Measurements from ENCODE around the gene GALNT7. TPM values are rescaled to one million over a fixed set of nuclear protein-coding genes. Genes with fewer than 3 reads are reported as not detected.
"Not testable (repeated sequence)": the region's sequence is repeated elsewhere in the genome, so short reads cannot be mapped to it uniquely, and the experiment has no call there.

The GALNT7 gene
- total and polyA plus RNA-seq, 9 donors = 20.2 to 30.7 (median 24.9) TPM

- WGBS (ENCODE audit: insufficient coverage) = no CpG with 5 or more reads among the region's 1 CpG
- no peak overlapping the region for H3K27ac ChIP-seq (ENCODE audit: low read length)
- no peaks in the 10 kb centered on the region for H3K9me3 ChIP-seq (replicated peaks; ENCODE audit: control insufficient read depth, low read depth, low read length)
- no peak overlapping the region for H3K4me3 ChIP-seq (ENCODE audit: low read length)
- no peaks in the 10 kb centered on the region for H3K27me3 ChIP-seq (ENCODE audit: control insufficient read depth, insufficient read depth, low read length)
- DNase-seq = no peak
- H3K36me3 ChIP-seq (ENCODE audit: control insufficient read depth, insufficient read depth, low read length) = no peaks in the 10 kb centered on the region
- H3K4me1 ChIP-seq (ENCODE audit: control insufficient read depth, insufficient read depth, low read length) = peaks cover 11% of the 10 kb centered on the region
Measured at GRCh38 chr4:173211222-173211621, 42.6 kb downstream of the GALNT7 start.

GRCh38 chr4:173211838-173212237 lies 43.2 kb downstream of the GALNT7 start:
- DNase-seq = peak; percentile 30
- WGBS (ENCODE audit: insufficient coverage) = no CpG with 5 or more reads among the region's 1 CpG

GRCh38 chr4:173212379-173212778 lies 43.8 kb downstream of the GALNT7 start:
- WGBS (ENCODE audit: insufficient coverage) = no CpG with 5 or more reads among the region's 1 CpG
- Histone ChIP-seq H3K4me1 (ENCODE audit: control insufficient read depth, insufficient read depth, low read length) (peaks cover 11% of the 10 kb centered on the region), H3K4me3 (ENCODE audit: low read length) (no peak overlapping the region), H3K27ac (ENCODE audit: low read length) (no peak overlapping the region), H3K9me3 (replicated peaks; ENCODE audit: control insufficient read depth, low read depth, low read length) (no peaks in the 10 kb centered on the region), H3K36me3 (ENCODE audit: control insufficient read depth, insufficient read depth, low read length) (no peaks in the 10 kb centered on the region), H3K27me3 (ENCODE audit: control insufficient read depth, insufficient read depth, low read length) (no peaks in the 10 kb centered on the region)
- DNase-seq = no peak

More at GRCh38 chr4:173211838-173212237, 43.2 kb downstream of the GALNT7 start:
- H3K27ac ChIP-seq (ENCODE audit: low read length) = no peak overlapping the region
- H3K4me1 ChIP-seq (ENCODE audit: control insufficient read depth, insufficient read depth, low read length) = peaks cover 11% of the 10 kb centered on the region
- H3K9me3 ChIP-seq (replicated peaks; ENCODE audit: control insufficient read depth, low read depth, low read length) = no peaks in the 10 kb centered on the region
- no peaks in the 10 kb centered on the region for H3K36me3 ChIP-seq (ENCODE audit: control insufficient read depth, insufficient read depth, low read length)
- no peak overlapping the region for H3K4me3 ChIP-seq (ENCODE audit: low read length)
- H3K27me3 ChIP-seq (ENCODE audit: control insufficient read depth, insufficient read depth, low read length) = no peaks in the 10 kb centered on the region

GRCh38 chr4:173213296-173213695 lies 44.7 kb downstream of the GALNT7 start:
- no CpG with 5 or more reads among the region's 2 CpGs for WGBS (ENCODE audit: insufficient coverage)
- Histone ChIP-seq H3K27ac (ENCODE audit: low read length) (no peak overlapping the region), H3K4me3 (ENCODE audit: low read length) (no peak overlapping the region), H3K36me3 (ENCODE audit: control insufficient read depth, insufficient read depth, low read length) (no peaks in the 10 kb centered on the region), H3K4me1 (ENCODE audit: control insufficient read depth, insufficient read depth, low read length) (peaks cover 11% of the 10 kb centered on the region), H3K27me3 (ENCODE audit: control insufficient read depth, insufficient read depth, low read length) (no peaks in the 10 kb centered on the region), H3K9me3 (replicated peaks; ENCODE audit: control insufficient read depth, low read depth, low read length) (no peaks in the 10 kb centered on the region)
- no peak for DNase-seq

GRCh38 chr4:173214231-173214630 lies 45.6 kb downstream of the GALNT7 start:
- whole genome bisulfite sequencing (ENCODE audit: insufficient coverage) = no CpG with 5 or more reads among the region's 1 CpG
- H3K36me3 ChIP-seq (ENCODE audit: control insufficient read depth, insufficient read depth, low read length) = no peaks in the 10 kb centered on the region

GRCh38 chr4:173214661-173215060 lies 46.0 kb downstream of the GALNT7 start:
- DNase-seq = peak; percentile 84
- WGBS (ENCODE audit: insufficient coverage) = no CpG with 5 or more reads among the region's 2 CpGs
- H3K9me3 ChIP-seq (replicated peaks; ENCODE audit: control insufficient read depth, low read depth, low read length) = no peaks in the 10 kb centered on the region

More at GRCh38 chr4:173214231-173214630, 45.6 kb downstream of the GALNT7 start:
- H3K27ac ChIP-seq (ENCODE audit: low read length) = no peak overlapping the region
- no peak for DNase-seq
- no peaks in the 10 kb centered on the region for H3K27me3 ChIP-seq (ENCODE audit: control insufficient read depth, insufficient read depth, low read length)
- H3K4me3 ChIP-seq (ENCODE audit: low read length) = no peak overlapping the region
- no peaks in the 10 kb centered on the region for H3K9me3 ChIP-seq (replicated peaks; ENCODE audit: control insufficient read depth, low read depth, low read length)
- peaks cover 11% of the 10 kb centered on the region for H3K4me1 ChIP-seq (ENCODE audit: control insufficient read depth, insufficient read depth, low read length)

GRCh38 chr4:173217075-173217474 lies 48.5 kb downstream of the GALNT7 start:
- no peak for DNase-seq
- WGBS (ENCODE audit: insufficient coverage) = no CpG with 5 or more reads among the region's 1 CpG
- Histone ChIP-seq H3K27me3 (ENCODE audit: control insufficient read depth, insufficient read depth, low read length) (no peaks in the 10 kb centered on the region), H3K9me3 (replicated peaks; ENCODE audit: control insufficient read depth, low read depth, low read length) (no peaks in the 10 kb centered on the region), H3K4me3 (ENCODE audit: low read length) (no peak overlapping the region), H3K27ac (ENCODE audit: low read length) (no peak overlapping the region), H3K36me3 (ENCODE audit: control insufficient read depth, insufficient read depth, low read length) (no peaks in the 10 kb centered on the region), H3K4me1 (ENCODE audit: control insufficient read depth, insufficient read depth, low read length) (peaks cover 6% of the 10 kb centered on the region)

More at GRCh38 chr4:173214661-173215060, 46.0 kb downstream of the GALNT7 start:
- no peak overlapping the region for H3K4me3 ChIP-seq (ENCODE audit: low read length)
- H3K4me1 ChIP-seq (ENCODE audit: control insufficient read depth, insufficient read depth, low read length) = peaks cover 10% of the 10 kb centered on the region
- no peaks in the 10 kb centered on the region for H3K36me3 ChIP-seq (ENCODE audit: control insufficient read depth, insufficient read depth, low read length)
- H3K27me3 ChIP-seq (ENCODE audit: control insufficient read depth, insufficient read depth, low read length) = no peaks in the 10 kb centered on the region
- H3K27ac ChIP-seq (ENCODE audit: low read length) = no peak overlapping the region

- DNase-seq = no peak
- H3K9me3 ChIP-seq (replicated peaks; ENCODE audit: control insufficient read depth, low read depth, low read length) = no peaks in the 10 kb centered on the region
- WGBS (ENCODE audit: insufficient coverage) = no CpG with 5 or more reads among the region's 2 CpGs
- no peaks in the 10 kb centered on the region for H3K36me3 ChIP-seq (ENCODE audit: control insufficient read depth, insufficient read depth, low read length)
- H3K27me3 ChIP-seq (ENCODE audit: control insufficient read depth, insufficient read depth, low read length) = no peaks in the 10 kb centered on the region
- H3K4me1 ChIP-seq (ENCODE audit: control insufficient read depth, insufficient read depth, low read length) = peaks cover 6% of the 10 kb centered on the region
- H3K4me3 ChIP-seq (ENCODE audit: low read length) = no peak overlapping the region
- H3K27ac ChIP-seq (ENCODE audit: low read length) = no peak overlapping the region
Measured at GRCh38 chr4:173217727-173218126, 49.1 kb downstream of the GALNT7 start.

GRCh38 chr4:173218411-173219125 lies 50.0 kb downstream of the GALNT7 start:
- H3K4me1 ChIP-seq (ENCODE audit: control insufficient read depth, insufficient read depth, low read length) = peaks cover 6% of the 10 kb centered on the region
- H3K27me3 ChIP-seq (ENCODE audit: control insufficient read depth, insufficient read depth, low read length) = no peaks in the 10 kb centered on the region
- H3K4me3 ChIP-seq (ENCODE audit: low read length) = no peak overlapping the region
- DNase-seq = no peak
- H3K36me3 ChIP-seq (ENCODE audit: control insufficient read depth, insufficient read depth, low read length) = no peaks in the 10 kb centered on the region
- no peak overlapping the region for H3K27ac ChIP-seq (ENCODE audit: low read length)
- H3K9me3 ChIP-seq (replicated peaks; ENCODE audit: control insufficient read depth, low read depth, low read length) = no peaks in the 10 kb centered on the region

GRCh38 chr4:173219126-173219437 lies 50.5 kb downstream of the GALNT7 start:
- not testable (repeated sequence) for H3K4me1 ChIP-seq (ENCODE audit: control insufficient read depth, insufficient read depth, low read length); DNase-seq; H3K36me3 ChIP-seq (ENCODE audit: control insufficient read depth, insufficient read depth, low read length); H3K27me3 ChIP-seq (ENCODE audit: control insufficient read depth, insufficient read depth, low read length); H3K4me3 ChIP-seq (ENCODE audit: low read length); H3K9me3 ChIP-seq (replicated peaks; ENCODE audit: control insufficient read depth, low read depth, low read length); H3K27ac ChIP-seq (ENCODE audit: low read length)
- no CpG with 5 or more reads among the region's 4 CpGs for WGBS (ENCODE audit: insufficient coverage)

GRCh38 chr4:173223743-173224142 lies 55.1 kb downstream of the GALNT7 start:
- Histone ChIP-seq H3K27ac (ENCODE audit: low read length) (no peak overlapping the region), H3K9me3 (replicated peaks; ENCODE audit: control insufficient read depth, low read depth, low read length) (no peaks in the 10 kb centered on the region), H3K4me3 (ENCODE audit: low read length) (no peak overlapping the region), H3K36me3 (ENCODE audit: control insufficient read depth, insufficient read depth, low read length) (no peaks in the 10 kb centered on the region), H3K4me1 (ENCODE audit: control insufficient read depth, insufficient read depth, low read length) (no peaks in the 10 kb centered on the region), H3K27me3 (ENCODE audit: control insufficient read depth, insufficient read depth, low read length) (no peaks in the 10 kb centered on the region)
- no peak for DNase-seq
- no CpG with 5 or more reads among the region's 3 CpGs for WGBS (ENCODE audit: insufficient coverage)
